NCI-H460 (cell line): Measurements from ENCODE around the gene MRNIP. TPM values are rescaled to one million over a fixed set of nuclear protein-coding genes. Genes with fewer than 3 reads are reported as not detected.
A peak's percentile ranks its signal among the peaks of the same experiment; 100 is the strongest.
"Not testable (repeated sequence)": the region's sequence is repeated elsewhere in the genome, so short reads cannot be mapped to it uniquely, and the experiment has no call there.

Experiments used
- DNase-seq: peaks from one replicate; pipeline ENCODE4 v3.0.0-alpha.2; 2016; ENCODE audit warnings: low read depth; ENCODE audit errors: extremely low read depth
- total RNA-seq: library from RNA; depleted of rRNA; stranded (reverse); fragments of >200 nt; shearing (Covaris generic); gene quantifications from 2 replicates; pipeline ENCODE4 v1.2.3, GENCODE V29; 2014

Gene MRNIP
- total RNA-seq, 1 experiment from 2014 or later: 21.5 TPM

DNA sequence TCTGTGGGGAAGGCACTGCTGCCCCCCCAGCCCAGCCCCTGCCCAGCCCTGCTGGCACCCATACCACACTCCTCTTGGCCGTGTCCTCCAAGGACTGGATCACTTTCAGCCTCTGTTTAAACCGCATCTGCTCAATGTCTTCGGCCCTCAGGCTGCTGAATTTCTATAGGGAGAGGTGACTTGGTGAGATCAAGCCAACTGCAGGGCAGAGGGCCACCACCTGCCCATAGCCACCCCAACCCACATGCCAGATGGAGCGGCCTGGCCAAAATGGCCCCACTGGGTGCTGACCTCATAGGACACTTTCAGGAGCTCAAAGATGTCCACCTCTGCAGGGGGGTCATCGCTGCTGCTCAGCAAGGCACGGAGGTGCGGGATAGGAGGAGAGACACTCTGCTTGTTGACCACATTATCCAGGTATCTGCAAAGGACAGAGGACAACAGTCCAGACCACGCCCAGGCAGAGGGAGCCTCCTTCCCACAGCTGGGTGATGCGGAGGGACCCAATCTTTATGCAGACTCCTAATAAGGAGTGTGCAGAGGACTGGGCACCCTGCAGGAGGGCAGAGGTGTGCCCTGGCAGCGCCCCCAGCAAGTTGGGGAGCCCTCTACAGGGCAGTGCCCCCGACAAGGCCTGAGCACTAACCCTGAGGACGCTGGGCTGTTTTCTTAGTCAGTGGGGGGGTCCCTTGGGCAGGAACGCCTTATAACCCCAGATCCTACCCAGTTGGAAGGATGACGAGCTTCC is 14.4 kb upstream of the MRNIP start:
- DNase-seq: no peak

DNA sequence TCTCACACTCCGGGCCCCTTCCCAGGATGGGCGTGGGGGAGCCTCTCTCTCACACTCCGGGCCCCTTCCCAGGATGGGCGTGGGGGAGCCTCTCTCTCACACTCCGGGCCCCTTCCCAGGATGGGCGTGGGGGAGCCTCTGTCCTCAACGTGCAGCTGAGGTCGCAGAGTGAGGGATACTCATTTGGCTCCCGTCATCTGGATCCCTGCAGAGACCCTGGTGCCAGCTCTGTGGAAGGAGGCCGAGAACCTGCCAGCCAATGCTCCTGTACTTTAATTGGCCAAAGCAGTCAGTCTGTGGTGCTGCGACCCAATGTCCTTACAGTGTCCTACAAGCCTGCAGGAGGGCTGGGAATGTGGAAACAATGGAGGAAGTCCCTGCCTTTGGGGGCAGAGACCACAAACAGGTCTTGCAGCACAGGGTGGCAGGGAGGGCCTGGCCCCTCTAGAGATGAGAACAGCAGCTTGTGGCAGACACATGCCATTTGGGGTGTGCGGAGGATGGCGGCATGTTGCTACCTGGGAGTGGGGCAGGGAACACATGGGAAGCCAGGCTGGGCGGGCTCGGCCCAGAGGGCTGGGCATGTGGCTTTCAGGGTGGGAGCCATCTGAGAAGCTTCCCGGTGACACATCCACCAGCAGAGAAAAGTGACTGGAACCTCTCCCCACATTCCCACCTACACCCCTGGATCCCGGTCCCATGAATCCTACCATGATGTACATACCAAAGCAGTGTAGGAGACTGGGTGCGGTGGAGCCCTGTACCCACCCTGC is 13.6 kb upstream of the MRNIP start:
- DNase-seq: no peak

- DNase-seq: not testable (repeated sequence)
Observed at GRCh38 chr5:179871533-179871932, 12.9 kb upstream of the MRNIP start.

- DNase-seq: no peak
Observed at GRCh38 chr5:179870952-179871351, 12.3 kb upstream of the MRNIP start.

DNA sequence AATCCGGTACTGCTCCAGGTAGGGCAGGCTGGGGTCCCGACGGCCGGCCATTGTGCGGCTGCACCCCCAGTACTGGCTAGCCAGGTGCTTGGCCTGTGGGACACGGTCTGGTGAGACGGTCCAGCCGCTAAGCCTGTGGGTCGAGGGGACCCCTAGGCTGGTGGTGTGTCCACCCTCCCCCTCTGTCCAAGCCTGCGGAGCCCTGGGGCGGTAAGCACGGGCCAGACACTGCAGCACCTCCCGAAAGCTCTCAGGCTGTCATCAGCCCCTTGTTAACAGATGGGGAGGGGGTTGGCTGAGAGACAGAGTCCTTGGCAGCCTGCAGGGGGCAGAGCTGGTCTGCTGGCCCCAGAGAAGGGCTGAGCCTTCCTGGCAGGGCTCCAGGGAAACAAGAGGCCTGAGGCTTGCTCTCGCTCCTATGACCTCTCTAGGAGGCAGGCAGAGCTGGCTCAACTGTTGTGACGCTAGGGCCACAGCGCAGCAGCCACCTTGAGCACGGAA is 11.8 kb upstream of the MRNIP start:
- DNase-seq: peak; percentile 11

GRCh38 chr5:179869641-179870402 is 11.2 kb upstream of the MRNIP start:
- no peak for DNase-seq

DNA sequence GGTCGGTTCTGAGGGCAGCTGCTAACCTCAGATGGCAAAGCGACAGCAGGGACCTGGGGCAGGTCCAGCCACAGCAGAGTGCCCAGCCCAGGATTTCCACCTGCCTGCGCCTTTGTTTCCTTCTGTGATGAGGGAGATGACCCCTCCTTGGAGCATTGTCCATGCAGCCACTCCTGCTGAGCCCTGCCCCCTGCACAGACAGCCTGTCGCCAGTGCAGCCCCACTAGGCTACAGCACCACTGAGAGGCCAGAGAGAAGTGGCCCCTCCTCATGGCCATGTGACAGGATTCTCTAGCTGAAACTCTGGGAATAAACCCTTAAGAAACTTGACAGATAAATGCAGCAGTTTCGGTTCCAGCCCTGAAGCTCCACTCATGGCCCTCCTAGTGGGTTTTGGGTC is 10.5 kb upstream of the MRNIP start:
- DNase-seq: no peak

GRCh38 chr5:179868541-179868940 is 9.9 kb upstream of the MRNIP start:
- no peak for DNase-seq

- DNase-seq: no peak
Observed at GRCh38 chr5:179867476-179867875, 8.9 kb upstream of the MRNIP start.

DNA sequence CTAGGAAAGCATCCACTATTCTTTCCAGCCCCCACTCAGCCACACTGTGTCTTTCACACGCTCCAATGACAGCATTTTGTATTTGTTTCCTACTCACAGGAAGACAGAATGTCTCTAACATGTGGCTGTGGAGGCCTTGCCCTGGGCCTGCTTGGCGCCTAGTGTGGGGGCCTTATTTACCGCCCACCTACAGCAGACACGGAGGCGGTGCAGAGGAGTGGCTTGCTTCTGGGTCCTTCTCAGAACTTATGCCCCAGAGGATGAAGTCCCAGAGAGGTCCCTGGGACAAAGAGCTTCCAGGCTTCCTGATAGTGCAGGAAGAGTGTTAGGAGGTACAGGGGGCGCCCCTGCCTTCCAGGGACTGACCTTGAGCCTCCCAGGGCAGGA is 8.5 kb upstream of the MRNIP start:
- no peak for DNase-seq

- DNase-seq: no peak
Observed at GRCh38 chr5:179866241-179867078, 7.8 kb upstream of the MRNIP start.

DNA sequence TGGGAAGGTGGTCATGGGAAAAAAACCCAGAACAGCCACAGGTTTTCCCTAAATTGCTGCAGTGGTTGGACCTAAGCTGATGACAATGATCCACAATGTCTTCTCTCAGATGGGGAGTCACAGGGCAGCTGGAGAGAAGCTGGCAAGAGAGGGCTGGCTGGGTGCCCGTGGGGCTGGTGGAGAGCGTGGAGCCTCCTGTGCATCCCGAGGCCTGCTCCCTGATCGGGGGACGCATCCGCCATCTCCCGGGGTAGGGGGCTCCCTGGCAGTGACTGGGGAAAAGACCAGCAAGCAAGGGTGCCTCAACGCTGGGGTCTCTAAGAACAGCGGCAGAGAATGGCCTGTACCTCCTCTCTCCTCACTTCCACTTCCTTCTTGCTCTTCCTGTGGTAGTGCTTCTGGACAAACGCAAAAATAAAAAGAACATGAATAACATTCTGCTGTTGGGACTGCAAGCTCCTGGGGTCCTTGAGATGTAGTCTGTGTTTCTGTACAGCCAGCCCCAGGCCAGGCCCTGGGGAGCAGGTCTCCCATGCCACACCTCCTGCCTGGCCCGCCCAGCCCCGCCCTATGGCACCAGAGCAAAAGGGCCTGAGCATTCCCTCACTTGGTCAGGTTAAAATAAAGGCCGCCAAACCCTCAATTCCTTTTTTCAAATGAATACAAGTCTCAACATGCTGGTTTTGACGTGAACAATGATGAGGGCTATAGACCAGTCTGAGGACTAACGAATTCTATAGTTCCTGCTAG is 7.0 kb upstream of the MRNIP start:
- no peak for DNase-seq

DNA sequence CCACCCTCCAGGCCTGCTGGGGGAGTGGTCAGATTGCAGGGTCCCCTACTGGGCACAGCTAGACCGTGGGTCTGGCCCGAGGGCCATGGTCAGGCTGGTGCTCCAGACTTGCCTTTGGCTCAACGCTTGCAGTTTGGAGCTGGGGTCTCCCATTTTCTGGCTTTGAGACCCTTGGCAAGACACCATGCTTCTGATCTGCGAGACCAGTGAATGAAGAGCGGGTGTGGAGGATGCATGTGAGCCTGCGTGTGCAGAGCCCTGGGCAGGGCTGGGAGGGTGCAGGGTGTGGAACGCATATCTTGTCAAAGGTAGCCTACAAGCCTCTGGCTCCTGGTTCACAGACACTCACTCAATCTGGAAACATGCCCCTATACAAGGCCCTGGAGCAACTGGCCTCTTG is 6.1 kb upstream of the MRNIP start:
- DNase-seq: no peak

GRCh38 chr5:179863449-179864085 is 5.0 kb upstream of the MRNIP start:
- DNase-seq: no peak

DNA sequence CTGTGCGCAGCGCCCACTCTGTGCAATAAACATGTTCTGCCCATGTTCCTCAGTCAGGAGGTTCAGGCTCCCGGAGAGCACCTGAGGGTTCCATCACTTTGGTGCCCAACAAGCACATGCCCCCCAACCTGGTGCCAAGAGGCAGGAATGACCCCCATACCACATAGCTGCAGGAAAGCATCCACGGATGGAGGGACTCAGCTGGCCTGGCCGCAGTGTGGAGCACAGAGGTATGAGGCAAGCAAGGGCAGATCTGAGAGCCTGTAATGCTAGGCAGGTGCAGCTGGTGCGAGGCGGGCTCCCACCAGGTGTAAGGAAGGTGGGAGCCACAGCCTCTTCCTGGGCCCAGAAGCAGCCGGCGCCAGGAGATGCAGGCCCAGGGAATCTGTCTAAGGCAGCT is 4.3 kb upstream of the MRNIP start:
- DNase-seq: no peak

GRCh38 chr5:179862296-179862695 is 3.7 kb upstream of the MRNIP start:
- no peak for DNase-seq

GRCh38 chr5:179860301-179860700 is 1.7 kb upstream of the MRNIP start:
- no peak for DNase-seq

DNA sequence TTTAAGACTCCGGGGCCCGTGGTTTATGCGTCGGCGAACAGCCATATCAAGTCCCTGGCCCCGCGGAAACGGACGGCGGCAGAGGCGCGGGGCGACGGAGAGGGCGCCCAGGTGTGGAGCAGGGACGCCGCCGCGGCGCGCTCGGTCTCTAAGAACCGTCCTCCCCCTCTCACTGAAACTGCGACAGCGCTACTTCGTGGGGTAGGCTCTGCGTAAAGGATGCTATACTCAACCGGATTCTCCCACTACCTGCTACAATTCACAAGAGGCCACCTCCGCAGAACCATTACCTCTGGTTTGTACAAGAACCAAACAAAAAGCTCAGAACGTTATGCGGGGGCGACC is 404 bp downstream of the MRNIP start:
- no peak for DNase-seq

DNA sequence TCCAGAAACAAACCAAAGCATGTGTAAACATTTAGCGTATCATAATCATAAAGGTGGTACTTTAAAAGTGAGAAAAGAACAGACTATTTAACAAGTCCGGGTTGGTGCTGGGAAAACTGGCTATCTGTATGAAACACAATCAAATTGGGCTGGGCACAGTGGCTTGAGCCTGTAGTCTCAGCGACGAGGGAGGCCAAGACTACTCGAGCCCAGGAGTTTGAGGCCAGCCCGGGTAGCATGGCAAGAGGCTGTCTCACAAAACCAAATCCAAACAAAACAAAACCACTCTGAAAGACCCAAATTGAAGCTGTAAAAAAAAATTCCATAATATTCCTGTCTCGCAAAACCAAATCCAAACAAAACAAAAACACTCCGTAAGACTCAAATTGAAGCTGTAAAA is 4.3 kb downstream of the MRNIP start:
- DNase-seq: no peak
